NCI-H1436 (cell line): ENCODE measurements around the gene MYO1E.
"Not testable (repeated sequence)": the region's sequence is repeated elsewhere in the genome, so short reads cannot be mapped to it uniquely, and the experiment has no call there.

Experiments used
- DNase-seq: peaks from one replicate; lab custom pipeline; 2025; lab: John Stamatoyannopoulos, UW

MYO1E gene

GRCh38 chr15:59165726-59166125 lies 206.9 kb downstream of the MYO1E start:
- no peak for DNase-seq

- DNase-seq: not testable (repeated sequence)
These were observed 210.6 kb downstream of the MYO1E start for GRCh38 chr15:59162080-59162479.

DNA sequence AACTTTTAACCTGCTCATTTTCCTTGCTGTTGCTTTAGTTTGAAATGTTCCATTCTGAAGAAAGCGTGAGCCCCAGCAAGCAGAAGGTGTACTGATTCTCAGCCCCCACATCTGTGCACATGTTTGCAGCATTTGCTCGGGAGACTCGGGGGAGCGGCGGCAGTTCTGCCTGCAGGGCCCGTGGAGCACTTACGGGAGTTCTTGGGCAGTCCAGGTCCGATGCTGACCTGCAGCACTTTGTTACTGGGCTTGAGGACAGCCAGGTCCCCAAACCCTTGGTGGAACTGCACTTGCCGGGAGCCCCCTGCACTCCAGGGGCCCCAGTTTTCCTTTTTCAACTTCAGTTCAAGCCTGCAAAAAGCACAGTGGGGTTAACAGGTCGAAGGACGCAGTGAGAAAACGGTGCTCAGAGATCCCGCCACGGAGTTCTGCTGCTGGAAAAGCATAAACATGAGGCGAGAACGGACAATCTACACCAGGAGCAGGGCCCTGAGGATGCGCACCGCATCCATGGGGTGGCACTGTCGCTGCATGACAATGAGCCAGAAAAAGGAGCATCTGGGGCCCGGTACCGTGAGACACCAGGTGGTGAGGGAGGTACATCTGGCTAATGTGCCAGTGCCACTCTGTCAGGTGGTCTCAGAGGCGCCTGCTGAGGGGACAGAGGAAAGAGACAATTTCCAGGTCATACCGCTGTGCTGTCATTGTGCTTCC lies 211.6 kb downstream of the MYO1E start:
- peak; percentile 47 for DNase-seq

- DNase-seq: no peak
These were observed 213.5 kb downstream of the MYO1E start for GRCh38 chr15:59159210-59159609.

- DNase-seq: peak; percentile 48
These were observed 214.0 kb downstream of the MYO1E start for GRCh38 chr15:59158701-59159034.

- DNase-seq: no peak
These were observed 214.6 kb downstream of the MYO1E start for GRCh38 chr15:59157840-59158700.

DNA sequence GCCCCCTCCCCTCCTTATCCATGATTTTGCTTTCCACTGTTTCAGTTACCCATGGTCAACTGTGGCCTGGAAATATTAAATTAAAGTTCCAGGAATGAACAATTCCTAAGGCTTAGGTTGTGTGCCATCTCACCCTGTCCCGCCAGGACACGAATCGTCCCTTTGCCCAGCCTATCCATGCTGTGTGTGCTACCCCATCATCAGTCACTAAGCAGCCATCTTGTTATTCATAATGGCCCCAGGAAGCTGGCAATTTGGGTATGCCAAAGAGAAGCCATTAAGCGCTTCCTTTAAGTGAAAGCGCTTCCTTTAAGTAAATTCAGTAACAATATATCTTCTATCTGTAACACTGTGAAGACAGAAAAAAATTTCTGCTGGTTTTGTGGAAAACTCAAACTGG lies 215.3 kb downstream of the MYO1E start:
- DNase-seq: no peak

- DNase-seq: no peak
These were observed 217.2 kb downstream of the MYO1E start for GRCh38 chr15:59155431-59155830.

DNA sequence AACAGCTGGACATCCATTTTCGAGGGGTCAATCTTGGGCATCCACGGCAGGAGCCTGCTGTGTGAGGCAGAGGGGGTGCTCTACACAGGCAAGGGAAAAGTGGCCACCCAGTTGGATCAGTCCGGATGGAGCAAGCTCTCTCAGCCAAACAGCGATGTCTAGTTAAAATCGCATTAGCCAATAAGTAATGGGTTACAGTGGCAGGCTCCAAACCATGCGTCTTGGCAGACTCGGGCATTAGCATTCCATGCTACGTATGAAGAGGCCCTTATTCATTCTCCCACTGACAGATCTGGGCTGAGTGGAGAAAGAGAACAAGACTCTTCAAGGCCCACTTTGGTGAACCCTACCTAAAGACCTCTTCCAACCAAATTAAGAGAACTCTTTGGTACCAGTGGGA lies 218.4 kb downstream of the MYO1E start:
- no peak for DNase-seq

- no peak for DNase-seq
These were observed 219.2 kb downstream of the MYO1E start for GRCh38 chr15:59153466-59153865.

DNA sequence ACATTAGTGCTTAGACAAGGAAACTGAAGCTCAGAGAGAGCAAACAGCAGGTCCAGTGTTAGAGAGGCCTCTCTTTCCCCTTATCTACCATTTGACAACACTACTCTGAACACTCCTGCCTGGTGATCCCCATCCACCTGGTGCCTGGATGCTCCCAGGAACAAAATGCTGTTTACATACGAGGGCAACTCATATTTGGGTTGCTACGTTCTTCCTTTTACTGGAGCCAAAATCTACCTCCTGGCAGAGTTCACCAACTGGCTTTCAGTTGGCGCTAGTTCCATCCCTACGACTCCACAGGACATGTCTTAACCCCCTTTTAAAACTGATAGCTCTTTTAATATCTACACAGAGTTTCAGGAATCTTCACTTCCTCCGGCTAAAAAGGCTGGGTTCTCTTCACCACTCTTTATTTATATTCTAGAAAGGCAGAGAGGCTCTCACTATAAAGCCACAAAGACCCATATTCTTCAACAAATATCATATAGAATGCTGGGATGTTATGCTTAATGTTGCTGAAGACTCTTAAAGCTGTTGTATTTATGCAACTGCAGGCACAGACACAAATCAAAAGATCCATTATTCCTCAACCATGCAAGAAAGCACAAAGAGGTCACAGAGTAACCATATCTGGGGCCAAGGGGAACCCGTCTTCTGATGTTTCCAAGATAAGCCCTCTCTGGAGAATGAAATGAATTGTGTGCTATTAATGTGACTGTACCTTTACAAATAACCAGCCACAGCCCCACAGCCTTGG lies 219.8 kb downstream of the MYO1E start:
- DNase-seq: no peak

DNA sequence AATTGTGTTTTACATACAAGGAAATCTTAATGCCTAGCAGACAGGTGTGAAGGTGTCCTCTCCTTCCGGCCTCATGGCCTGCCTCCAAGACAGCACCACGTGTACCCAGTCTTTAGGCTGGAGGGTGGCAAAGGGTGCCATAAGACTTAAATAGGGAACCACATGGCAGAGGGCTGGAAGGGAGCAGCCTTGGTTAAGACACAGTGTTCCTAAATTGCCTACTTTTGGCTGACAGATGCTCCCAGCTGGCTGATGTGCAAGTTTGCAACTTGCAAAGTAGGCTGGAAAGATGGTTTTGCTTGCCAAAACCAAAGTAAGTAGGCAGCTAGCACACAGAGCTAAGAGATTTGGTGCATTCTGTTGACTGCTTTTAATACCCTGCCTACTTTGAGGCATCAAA lies 222.5 kb downstream of the MYO1E start:
- DNase-seq: no peak

GRCh38 chr15:59148153-59148833 lies 224.4 kb downstream of the MYO1E start:
- DNase-seq: no peak

- no peak for DNase-seq
These were observed 225.0 kb downstream of the MYO1E start for GRCh38 chr15:59147666-59148065.

DNA sequence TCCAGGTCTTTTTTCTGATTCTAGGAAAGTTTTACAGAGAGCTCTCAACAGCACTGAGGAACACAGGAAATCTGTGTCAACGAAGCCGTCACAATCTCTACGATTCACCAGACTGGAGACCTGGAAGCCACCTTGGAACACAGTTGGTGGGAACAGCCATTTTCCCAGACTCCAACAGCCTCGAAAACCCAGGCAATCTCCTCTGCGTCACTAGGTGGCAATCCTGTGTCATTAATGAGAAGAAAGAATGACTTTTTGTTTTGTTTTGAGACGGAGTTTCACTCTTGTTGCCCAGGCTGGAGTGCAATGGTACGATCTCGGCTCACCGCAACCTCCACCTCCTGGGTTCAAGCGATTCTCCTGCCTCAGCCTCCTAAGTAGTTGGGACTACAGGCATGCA lies 228.1 kb downstream of the MYO1E start:
- DNase-seq: not testable (repeated sequence)

DNA sequence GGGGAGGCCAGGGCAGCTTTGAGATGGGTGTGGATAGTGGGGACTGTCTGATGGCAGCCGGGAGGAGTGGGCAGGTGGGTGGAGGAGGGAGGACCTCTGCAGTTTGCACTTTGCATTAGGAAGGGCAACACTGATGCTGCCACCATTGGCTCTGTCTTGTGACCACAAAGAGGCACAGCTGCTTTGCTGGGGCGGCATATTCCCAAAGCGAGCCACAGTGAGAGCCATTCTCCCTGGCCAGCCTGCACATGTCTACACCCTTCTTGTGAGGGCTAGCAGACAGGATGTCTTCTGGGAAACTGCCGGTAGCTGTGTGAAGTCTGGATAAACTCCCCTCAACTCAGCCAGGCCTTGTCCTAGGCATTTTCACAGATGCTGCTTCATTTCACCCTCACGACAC lies 229.4 kb downstream of the MYO1E start:
- no peak for DNase-seq

DNA sequence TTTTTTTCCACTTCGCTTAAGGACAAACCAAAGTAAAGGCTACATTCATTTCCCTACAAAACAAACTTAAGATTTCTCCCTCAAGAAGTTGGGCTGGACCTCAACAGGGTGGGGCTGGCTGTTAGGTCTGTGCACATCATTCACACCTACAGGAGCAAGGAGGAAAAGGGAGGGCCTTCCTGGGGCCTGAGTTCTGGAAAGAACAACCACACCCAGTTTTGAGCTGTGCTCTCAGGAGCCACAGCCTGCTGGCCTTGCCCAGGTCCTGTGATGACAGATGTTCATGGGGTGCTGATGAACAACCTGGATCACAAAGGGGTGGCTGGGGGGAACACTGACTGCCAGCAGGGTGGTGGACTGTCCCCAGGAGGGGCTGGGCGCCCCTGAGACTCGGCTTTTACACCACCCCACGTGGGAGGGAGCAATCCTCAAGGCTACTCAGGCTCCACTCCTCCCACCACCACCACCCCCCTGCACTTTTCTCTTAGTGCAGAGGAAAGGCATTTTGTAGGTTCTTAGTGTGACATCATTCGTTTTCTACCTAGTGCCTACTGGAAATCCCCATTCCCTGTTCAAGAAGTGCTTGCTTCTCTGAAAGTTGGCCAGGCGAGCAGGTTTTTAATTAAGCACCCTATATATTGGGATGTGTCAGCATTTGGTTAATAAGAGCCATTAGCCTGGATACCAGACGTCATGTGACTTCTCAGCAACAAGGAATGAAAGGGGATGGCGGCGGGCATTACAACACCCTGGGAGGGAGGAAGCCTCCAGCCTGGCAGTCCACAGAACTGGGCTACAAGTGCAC lies 232.0 kb downstream of the MYO1E start:
- no peak for DNase-seq

GRCh38 chr15:59138243-59138642 lies 234.4 kb downstream of the MYO1E start:
- DNase-seq: peak; percentile 5

GRCh38 chr15:59137566-59137965 lies 235.1 kb downstream of the MYO1E start:
- no peak for DNase-seq

- DNase-seq: no peak
These were observed 238.7 kb downstream of the MYO1E start for GRCh38 chr15:59133929-59134427.

- DNase-seq: no peak
These were observed 240.6 kb downstream of the MYO1E start for GRCh38 chr15:59131969-59132562.
